Neural cell (in vitro differentiated cells): ENCODE measurements around the gene ATG2A. TPM values are rescaled to one million over a fixed set of nuclear protein-coding genes. Genes with fewer than 3 reads are reported as not detected.

ENCODE experiments used
- H2AFZ ChIP-seq: fragments of 200-600, 300-800 bp; sonication (generic), shearing (Covaris generic); 2 replicates; pipeline ENCODE4 v1.6.0; 2014; ENCODE audit warnings: low read depth, mild to moderate bottlenecking, antibody characterized with exemption, low read length, moderate library complexity
- H3F3A ChIP-seq: fragments of 200-600 bp; shearing (Covaris generic); 2 replicates; pipeline ENCODE4 v1.6.1; 2016; ENCODE audit warnings: mild to moderate bottlenecking, moderate library complexity, mixed read lengths, antibody characterized with exemption, low read length; ENCODE audit not compliant: insufficient read depth, poor library complexity, severe bottlenecking
- H3K27ac ChIP-seq: fragments of 200-600, 300-800 bp; sonication (generic), shearing (Covaris generic); 2 replicates; pipeline ENCODE4 v1.5.1; 2014; ENCODE audit warnings: mild to moderate bottlenecking, low read length, moderate library complexity
- H3K27me3 ChIP-seq: fragments of 300-800, 200-600 bp; sonication (generic), shearing (Covaris generic); 2 replicates; pipeline ENCODE4 v1.6.0; 2014; ENCODE audit warnings: mild to moderate bottlenecking, low read depth, low read length, moderate library complexity; ENCODE audit not compliant: insufficient read depth
- H3K36me3 ChIP-seq: fragments of 300-800, 200-600 bp; sonication (generic), shearing (Covaris generic); 2 replicates; pipeline ENCODE4 v1.5.1; 2014; ENCODE audit warnings: mild to moderate bottlenecking, antibody characterized with exemption, low read length, moderate library complexity; ENCODE audit not compliant: insufficient read depth
- H3K4me2 ChIP-seq: fragments of 300-800, 200-600 bp; sonication (generic), shearing (Covaris generic); 2 replicates; pipeline ENCODE4 v1.6.0; 2014; ENCODE audit warnings: mild to moderate bottlenecking, low read length
- H3K4me3 ChIP-seq: fragments of 300-800, 200-600 bp; sonication (generic), shearing (Covaris generic); 2 replicates; pipeline ENCODE4 v1.5.1; 2014; ENCODE audit warnings: mild to moderate bottlenecking, low read length, moderate library complexity
- H3K79me2 ChIP-seq: fragments of 200-600 bp; shearing (Covaris generic); replicated peaks from 2 replicates; pipeline ENCODE4 v1.6.0; 2014; ENCODE audit warnings: mild to moderate bottlenecking, low read length, moderate library complexity; ENCODE audit not compliant: insufficient read depth
- H3K9ac ChIP-seq: fragments of 300-800, 200-600 bp; sonication (generic), shearing (Covaris generic); 2 replicates; pipeline ENCODE4 v1.6.1; 2016; ENCODE audit warnings: mild to moderate bottlenecking, low read length, mixed read lengths
- H3K9me2 ChIP-seq: fragments of 200-600 bp; shearing (Covaris generic); 2 replicates; pipeline ENCODE4 v1.6.1; 2016; ENCODE audit warnings: mild to moderate bottlenecking, low read length, mixed read lengths; ENCODE audit not compliant: insufficient read depth
- H3K9me3 ChIP-seq: fragments of 200-600, 300-800 bp; sonication (generic), shearing (Covaris generic); 2 replicates; pipeline ENCODE4 v1.6.1; 2016; ENCODE audit warnings: mild to moderate bottlenecking, mixed run types, low read length, moderate library complexity, mixed read lengths
- H4K20me1 ChIP-seq: fragments of 200-600 bp; shearing (Covaris generic); 2 replicates; pipeline ENCODE4 v1.6.1; 2016; ENCODE audit warnings: mild to moderate bottlenecking, mixed run types; ENCODE audit not compliant: insufficient read depth
- EP300 ChIP-seq: fragments of 450-650 bp; conservative IDR thresholded peaks from 2 replicates; pipeline ENCODE4 v1.6.1; 2014; ENCODE audit warnings: antibody characterized with exemption, mild to moderate bottlenecking, moderate library complexity; ENCODE audit not compliant: poor library complexity, severe bottlenecking
- EZH2 ChIP-seq: fragments of 200-600, 300-800 bp; shearing (Covaris generic), sonication (generic); IDR thresholded peaks from 2 replicates; pipeline ENCODE4 v1.6.1; 2014; ENCODE audit warnings: antibody characterized with exemption, low read length, borderline replicate concordance, mild to moderate bottlenecking; ENCODE audit not compliant: insufficient read depth, poor library complexity, severe bottlenecking
- MXI1 ChIP-seq: fragments of 450-650 bp; conservative IDR thresholded peaks from 2 replicates; pipeline ENCODE4 v1.6.1; 2014; ENCODE audit warnings: antibody characterized with exemption, mild to moderate bottlenecking; ENCODE audit not compliant: poor library complexity, severe bottlenecking
- POLR2AphosphoS5 ChIP-seq: IDR thresholded peaks from 2 replicates; pipeline ENCODE4 v1.6.1; 2012
- RAD21 ChIP-seq: fragments of 450-650 bp; conservative IDR thresholded peaks from 2 replicates; pipeline ENCODE4 v1.6.1; 2014; ENCODE audit warnings: antibody characterized with exemption, mild to moderate bottlenecking, moderate library complexity
- SMC3 ChIP-seq: fragments of 450-650 bp; conservative IDR thresholded peaks from 2 replicates; pipeline ENCODE4 v1.6.1; 2014; ENCODE audit warnings: antibody characterized with exemption, mild to moderate bottlenecking, moderate library complexity; ENCODE audit not compliant: poor library complexity
- TAF1 ChIP-seq: IDR thresholded peaks from 2 replicates; pipeline ENCODE4 v1.6.1; 2012; ENCODE audit warnings: low read depth
- polyA plus RNA-seq: library from polyadenylated mRNA; depleted of rRNA; stranded (reverse); fragments of >200 nt; gene quantifications from 2 replicates; pipeline ENCODE4 v1.2.3, GENCODE V29; 2014
- TF ChIP-seq, protein P1 (sequence below): IDR thresholded peaks from 2 replicates; pipeline ENCODE4 v1.6.1; 2012; ENCODE audit warnings: borderline replicate concordance
- TF ChIP-seq, protein P2 (sequence below): fragments of 450-650 bp; IDR thresholded peaks from 2 replicates; pipeline ENCODE4 v1.5.1; 2014; ENCODE audit warnings: antibody characterized with exemption, mild to moderate bottlenecking, moderate library complexity; ENCODE audit not compliant: poor library complexity, severe bottlenecking

The ATG2A gene
- polyA plus RNA-seq, 1 donor from 2014 or later, result 7.5 TPM

DNA sequence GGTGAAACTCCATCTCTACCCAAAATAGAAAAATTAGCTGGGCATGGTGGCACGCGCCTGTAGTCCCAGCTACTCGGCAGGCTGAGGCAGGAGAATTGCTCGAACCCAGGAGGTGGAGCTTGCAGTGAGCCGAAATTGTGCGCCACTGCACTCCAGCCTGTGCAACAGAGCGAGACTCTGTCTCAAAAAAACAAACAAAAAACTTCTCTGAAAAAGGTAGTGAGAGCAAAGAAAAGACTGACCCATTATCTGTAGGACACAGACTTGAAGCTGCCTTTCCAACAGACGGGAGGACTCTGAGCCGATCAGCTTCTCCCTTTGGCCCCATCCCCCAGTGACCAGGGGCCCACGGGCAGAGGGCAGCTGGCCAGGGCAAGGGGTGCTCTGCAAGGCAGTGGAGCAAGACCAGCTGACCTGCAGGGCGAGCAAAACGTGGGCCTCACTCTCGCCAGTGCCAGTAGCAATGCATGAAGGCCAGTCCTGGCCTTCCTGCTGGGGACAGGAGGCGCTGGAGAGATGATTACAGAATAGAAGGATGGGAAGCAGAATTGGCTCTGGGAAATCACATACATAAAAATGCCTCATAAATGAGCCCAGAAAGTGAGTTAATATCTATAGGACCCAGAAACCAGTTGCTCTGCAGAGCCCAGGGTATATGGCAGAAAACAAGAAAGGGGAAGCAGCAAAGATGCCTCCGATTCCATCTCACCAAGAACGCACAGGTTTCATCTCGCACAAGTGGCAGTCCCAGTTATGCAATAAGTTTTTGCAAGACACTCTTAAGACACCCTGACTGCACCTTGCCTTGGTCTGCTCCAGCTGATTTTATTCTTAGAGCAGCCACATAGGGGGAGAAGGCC is 41.4 kb downstream of the ATG2A start:
- no peak overlapping the region for H2AFZ ChIP-seq
- no peak overlapping the region for H3K9ac ChIP-seq
- H3K4me3 ChIP-seq, result peak overlapping the region; percentile 81
- H4K20me1 ChIP-seq, result no peaks in the 10 kb centered on the region
- H3K36me3 ChIP-seq, result no peaks in the 10 kb centered on the region
- no peak overlapping the region for H3K27ac ChIP-seq
- no peaks in the 10 kb centered on the region for H3K9me2 ChIP-seq
- TF ChIP-seq TAF1 (no peak), RAD21 (no peak), EP300 (no peak), EZH2 (no peak), SMC3 (no peak), MXI1 (no peak), POLR2AphosphoS5 (no peak)
- TF ChIP-seq, protein P1, sequence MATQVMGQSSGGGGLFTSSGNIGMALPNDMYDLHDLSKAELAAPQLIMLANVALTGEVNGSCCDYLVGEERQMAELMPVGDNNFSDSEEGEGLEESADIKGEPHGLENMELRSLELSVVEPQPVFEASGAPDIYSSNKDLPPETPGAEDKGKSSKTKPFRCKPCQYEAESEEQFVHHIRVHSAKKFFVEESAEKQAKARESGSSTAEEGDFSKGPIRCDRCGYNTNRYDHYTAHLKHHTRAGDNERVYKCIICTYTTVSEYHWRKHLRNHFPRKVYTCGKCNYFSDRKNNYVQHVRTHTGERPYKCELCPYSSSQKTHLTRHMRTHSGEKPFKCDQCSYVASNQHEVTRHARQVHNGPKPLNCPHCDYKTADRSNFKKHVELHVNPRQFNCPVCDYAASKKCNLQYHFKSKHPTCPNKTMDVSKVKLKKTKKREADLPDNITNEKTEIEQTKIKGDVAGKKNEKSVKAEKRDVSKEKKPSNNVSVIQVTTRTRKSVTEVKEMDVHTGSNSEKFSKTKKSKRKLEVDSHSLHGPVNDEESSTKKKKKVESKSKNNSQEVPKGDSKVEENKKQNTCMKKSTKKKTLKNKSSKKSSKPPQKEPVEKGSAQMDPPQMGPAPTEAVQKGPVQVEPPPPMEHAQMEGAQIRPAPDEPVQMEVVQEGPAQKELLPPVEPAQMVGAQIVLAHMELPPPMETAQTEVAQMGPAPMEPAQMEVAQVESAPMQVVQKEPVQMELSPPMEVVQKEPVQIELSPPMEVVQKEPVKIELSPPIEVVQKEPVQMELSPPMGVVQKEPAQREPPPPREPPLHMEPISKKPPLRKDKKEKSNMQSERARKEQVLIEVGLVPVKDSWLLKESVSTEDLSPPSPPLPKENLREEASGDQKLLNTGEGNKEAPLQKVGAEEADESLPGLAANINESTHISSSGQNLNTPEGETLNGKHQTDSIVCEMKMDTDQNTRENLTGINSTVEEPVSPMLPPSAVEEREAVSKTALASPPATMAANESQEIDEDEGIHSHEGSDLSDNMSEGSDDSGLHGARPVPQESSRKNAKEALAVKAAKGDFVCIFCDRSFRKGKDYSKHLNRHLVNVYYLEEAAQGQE, result no peak
- TF ChIP-seq, protein P2, sequence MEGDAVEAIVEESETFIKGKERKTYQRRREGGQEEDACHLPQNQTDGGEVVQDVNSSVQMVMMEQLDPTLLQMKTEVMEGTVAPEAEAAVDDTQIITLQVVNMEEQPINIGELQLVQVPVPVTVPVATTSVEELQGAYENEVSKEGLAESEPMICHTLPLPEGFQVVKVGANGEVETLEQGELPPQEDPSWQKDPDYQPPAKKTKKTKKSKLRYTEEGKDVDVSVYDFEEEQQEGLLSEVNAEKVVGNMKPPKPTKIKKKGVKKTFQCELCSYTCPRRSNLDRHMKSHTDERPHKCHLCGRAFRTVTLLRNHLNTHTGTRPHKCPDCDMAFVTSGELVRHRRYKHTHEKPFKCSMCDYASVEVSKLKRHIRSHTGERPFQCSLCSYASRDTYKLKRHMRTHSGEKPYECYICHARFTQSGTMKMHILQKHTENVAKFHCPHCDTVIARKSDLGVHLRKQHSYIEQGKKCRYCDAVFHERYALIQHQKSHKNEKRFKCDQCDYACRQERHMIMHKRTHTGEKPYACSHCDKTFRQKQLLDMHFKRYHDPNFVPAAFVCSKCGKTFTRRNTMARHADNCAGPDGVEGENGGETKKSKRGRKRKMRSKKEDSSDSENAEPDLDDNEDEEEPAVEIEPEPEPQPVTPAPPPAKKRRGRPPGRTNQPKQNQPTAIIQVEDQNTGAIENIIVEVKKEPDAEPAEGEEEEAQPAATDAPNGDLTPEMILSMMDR, result no peak
- H3K27me3 ChIP-seq, result no peaks in the 10 kb centered on the region
- H3K79me2 ChIP-seq, result peaks cover 36% of the 10 kb centered on the region
- H3K4me2 ChIP-seq, result no peak overlapping the region
- no peaks in the 10 kb centered on the region for H3F3A ChIP-seq
- no peaks in the 10 kb centered on the region for H3K9me3 ChIP-seq

DNA sequence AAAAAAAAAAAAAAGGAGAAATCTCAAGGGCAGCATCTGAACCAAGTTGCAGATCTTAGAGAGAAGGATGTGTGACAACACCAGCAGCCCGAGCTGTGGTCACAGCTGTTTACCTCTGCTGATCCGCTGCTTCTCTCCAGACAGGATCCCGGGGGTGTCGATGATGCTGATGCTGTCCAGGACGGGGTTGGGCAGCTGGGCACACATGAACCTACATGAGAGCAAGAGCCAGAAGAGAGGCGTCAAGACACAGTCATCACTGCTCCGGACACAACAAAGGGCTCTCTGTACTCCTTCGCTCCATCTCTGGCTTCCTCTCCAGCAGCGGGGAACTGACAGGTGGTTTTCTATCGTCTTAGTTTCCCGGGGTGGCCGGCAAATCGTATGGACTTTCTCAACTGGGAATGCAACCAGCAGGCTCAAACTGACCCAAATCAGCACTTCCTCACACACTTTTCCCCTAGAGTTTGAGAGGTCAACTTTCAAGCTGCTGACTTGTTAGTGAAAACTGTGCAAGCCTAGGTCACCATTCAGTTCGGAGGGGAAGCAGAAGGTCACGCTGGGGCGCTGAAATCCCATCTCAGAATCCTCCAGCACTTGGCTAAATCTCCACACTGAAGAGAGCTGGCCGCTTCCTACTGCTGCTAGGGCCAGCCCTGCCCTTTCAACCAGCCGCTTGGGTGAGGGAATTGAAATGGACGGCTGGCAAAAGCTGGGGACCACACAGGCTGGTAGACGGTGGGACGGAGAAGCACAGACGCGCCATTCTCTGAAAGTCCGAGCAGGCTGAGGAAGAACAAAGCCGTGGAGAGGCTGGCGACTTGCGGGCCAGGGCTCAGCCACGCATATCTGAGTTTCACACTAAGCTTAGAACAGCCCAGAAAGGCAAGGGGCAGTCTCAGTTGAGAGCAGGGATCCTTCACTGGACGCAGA is 42.4 kb downstream of the ATG2A start:
- no peaks in the 10 kb centered on the region for H3K9me2 ChIP-seq
- no peak overlapping the region for H3K9ac ChIP-seq
- H3K4me2 ChIP-seq, result no peak overlapping the region
- H3K9me3 ChIP-seq, result no peaks in the 10 kb centered on the region
- no peak overlapping the region for H3K4me3 ChIP-seq
- no peak for TF ChIP-seq RAD21
- no peaks in the 10 kb centered on the region for H3F3A ChIP-seq
- H2AFZ ChIP-seq, result no peak overlapping the region
- peaks cover 36% of the 10 kb centered on the region for H3K79me2 ChIP-seq
- H3K27me3 ChIP-seq, result no peaks in the 10 kb centered on the region
- no peak overlapping the region for H3K27ac ChIP-seq
- no peaks in the 10 kb centered on the region for H3K36me3 ChIP-seq
- H4K20me1 ChIP-seq, result no peaks in the 10 kb centered on the region
